Activated naive CD8-positive, alpha-beta T cell treated with anti-CD3 and anti-CD28 coated beads, Interleukin-2, amount 50 U/mL, for 24 hours (primary cell): ENCODE data around the gene GASK1A.
A peak's percentile ranks its signal among the peaks of the same experiment; 100 is the strongest.

ENCODE experiments used
- ATAC-seq: fragments of 150-1000 bp; cut with Tn5 transposase; one replicate; pipeline ENCODE4 v1.10.0; 2021
- DNase-seq: peaks from one replicate; pipeline ENCODE4 v3.0.0; 2021
- H3K27ac Mint-ChIP-seq: one replicate; pipeline ENCODE4 v1.8.0; 2021; ENCODE audit warnings: mild to moderate bottlenecking, mixed read lengths
- H3K27me3 Mint-ChIP-seq: one replicate; pipeline ENCODE4 v1.8.0; 2021; ENCODE audit warnings: mixed read lengths
- H3K36me3 Mint-ChIP-seq: one replicate; pipeline ENCODE4 v1.8.0; 2021; ENCODE audit warnings: low read depth, mixed read lengths
- H3K4me1 Mint-ChIP-seq: one replicate; pipeline ENCODE4 v1.8.0; 2021; ENCODE audit warnings: mixed read lengths
- H3K4me3 Mint-ChIP-seq: one replicate; pipeline ENCODE4 v1.8.0; 2021; ENCODE audit warnings: mild to moderate bottlenecking, moderate library complexity, mixed read lengths
- H3K9me3 Mint-ChIP-seq: one replicate; pipeline ENCODE4 v1.8.0; 2021; ENCODE audit warnings: mixed read lengths

Gene GASK1A

GRCh38 chr3:43025423-43025822 lies 46.3 kb downstream of the GASK1A start:
- peaks cover 54% of the 10 kb centered on the region for H3K4me1 Mint-ChIP-seq
- DNase-seq (no peak), ATAC-seq (no peak)
- no peak overlapping the region for H3K27ac Mint-ChIP-seq
- peaks cover 8% of the 10 kb centered on the region for H3K36me3 Mint-ChIP-seq
- no peaks in the 10 kb centered on the region for H3K27me3 Mint-ChIP-seq
- H3K9me3 Mint-ChIP-seq, result peaks cover 12% of the 10 kb centered on the region
- no peak overlapping the region for H3K4me3 Mint-ChIP-seq

- no peak for DNase-seq
- H3K9me3 Mint-ChIP-seq, result peaks cover 3% of the 10 kb centered on the region
- peaks cover 30% of the 10 kb centered on the region for H3K4me1 Mint-ChIP-seq
- H3K36me3 Mint-ChIP-seq, result no peaks in the 10 kb centered on the region
- H3K27me3 Mint-ChIP-seq, result no peaks in the 10 kb centered on the region
- no peak overlapping the region for H3K4me3 Mint-ChIP-seq
- no peak overlapping the region for H3K27ac Mint-ChIP-seq
- no peak for ATAC-seq
Measured at GRCh38 chr3:43028001-43028400, 48.9 kb downstream of the GASK1A start.

GRCh38 chr3:43028678-43029490 lies 49.8 kb downstream of the GASK1A start:
- DNase-seq (no peak), ATAC-seq (no peak)
- no peak overlapping the region for H3K4me3 Mint-ChIP-seq
- no peaks in the 10 kb centered on the region for H3K27me3 Mint-ChIP-seq
- peaks cover 3% of the 10 kb centered on the region for H3K9me3 Mint-ChIP-seq
- H3K27ac Mint-ChIP-seq, result no peak overlapping the region
- no peaks in the 10 kb centered on the region for H3K36me3 Mint-ChIP-seq
- H3K4me1 Mint-ChIP-seq, result peaks cover 21% of the 10 kb centered on the region

- ATAC-seq (no peak), DNase-seq (no peak)
- Mint-ChIP-seq H3K27me3 (no peaks in the 10 kb centered on the region), H3K4me3 (no peak overlapping the region), H3K36me3 (no peaks in the 10 kb centered on the region), H3K27ac (no peak overlapping the region), H3K9me3 (peaks cover 3% of the 10 kb centered on the region), H3K4me1 (peaks cover 6% of the 10 kb centered on the region)
Measured at GRCh38 chr3:43030162-43030935, 51.2 kb downstream of the GASK1A start.

GRCh38 chr3:43031485-43031884 lies 52.4 kb downstream of the GASK1A start:
- DNase-seq (no peak), ATAC-seq (no peak)
- H3K4me1 Mint-ChIP-seq, result peaks cover 4% of the 10 kb centered on the region
- no peaks in the 10 kb centered on the region for H3K27me3 Mint-ChIP-seq
- H3K27ac Mint-ChIP-seq, result no peak overlapping the region
- peaks cover 3% of the 10 kb centered on the region for H3K9me3 Mint-ChIP-seq
- no peaks in the 10 kb centered on the region for H3K36me3 Mint-ChIP-seq
- no peak overlapping the region for H3K4me3 Mint-ChIP-seq

DNA sequence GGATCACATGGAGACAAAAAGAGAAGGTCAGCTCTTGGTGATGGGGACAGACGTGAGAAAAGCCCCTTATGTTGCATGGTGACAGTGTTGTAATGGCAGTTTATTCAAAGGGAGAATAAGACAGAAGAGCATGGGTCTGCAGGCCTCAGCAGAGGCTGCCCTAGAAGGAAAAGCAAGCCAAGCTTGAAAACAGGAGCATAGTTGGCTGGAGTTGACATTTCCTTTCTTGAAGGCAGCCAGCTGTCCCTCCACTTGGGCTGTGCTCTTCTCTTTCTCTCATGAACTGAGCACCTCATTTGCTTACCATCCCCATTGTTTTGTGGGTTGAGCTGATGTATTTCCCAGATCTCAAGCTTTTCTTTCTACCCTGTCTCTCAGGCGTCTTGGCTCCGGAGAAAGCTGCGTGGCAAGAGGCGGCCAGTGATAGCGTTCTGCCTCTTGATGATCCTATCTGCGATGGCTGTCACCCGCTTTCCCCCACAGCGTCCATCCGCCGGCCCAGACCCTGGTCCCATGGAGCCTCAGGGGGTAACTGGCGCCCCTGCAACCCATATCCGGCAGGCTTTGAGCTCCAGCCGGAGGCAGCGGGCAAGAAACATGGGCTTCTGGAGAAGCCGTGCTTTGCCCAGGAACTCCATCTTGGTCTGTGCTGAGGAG lies 52.9 kb downstream of the GASK1A start:
- Mint-ChIP-seq H3K36me3 (no peaks in the 10 kb centered on the region), H3K4me1 (peaks cover 9% of the 10 kb centered on the region), H3K9me3 (peaks cover 3% of the 10 kb centered on the region), H3K4me3 (no peak overlapping the region), H3K27ac (no peak overlapping the region), H3K27me3 (no peaks in the 10 kb centered on the region)
- ATAC-seq (no peak), DNase-seq (no peak)

GRCh38 chr3:43032646-43033628 lies 53.8 kb downstream of the GASK1A start:
- H3K27ac Mint-ChIP-seq, result no peak overlapping the region
- no peak for ATAC-seq
- DNase-seq, result no peak
- H3K9me3 Mint-ChIP-seq, result no peaks in the 10 kb centered on the region
- H3K27me3 Mint-ChIP-seq, result no peaks in the 10 kb centered on the region
- no peaks in the 10 kb centered on the region for H3K36me3 Mint-ChIP-seq
- H3K4me1 Mint-ChIP-seq, result peaks cover 11% of the 10 kb centered on the region
- no peak overlapping the region for H3K4me3 Mint-ChIP-seq

GRCh38 chr3:43034200-43034599 lies 55.1 kb downstream of the GASK1A start:
- Mint-ChIP-seq H3K4me3 (no peak overlapping the region), H3K27me3 (no peaks in the 10 kb centered on the region), H3K4me1 (peaks cover 21% of the 10 kb centered on the region), H3K9me3 (no peaks in the 10 kb centered on the region), H3K27ac (no peak overlapping the region), H3K36me3 (no peaks in the 10 kb centered on the region)
- DNase-seq (no peak), ATAC-seq (no peak)

DNA sequence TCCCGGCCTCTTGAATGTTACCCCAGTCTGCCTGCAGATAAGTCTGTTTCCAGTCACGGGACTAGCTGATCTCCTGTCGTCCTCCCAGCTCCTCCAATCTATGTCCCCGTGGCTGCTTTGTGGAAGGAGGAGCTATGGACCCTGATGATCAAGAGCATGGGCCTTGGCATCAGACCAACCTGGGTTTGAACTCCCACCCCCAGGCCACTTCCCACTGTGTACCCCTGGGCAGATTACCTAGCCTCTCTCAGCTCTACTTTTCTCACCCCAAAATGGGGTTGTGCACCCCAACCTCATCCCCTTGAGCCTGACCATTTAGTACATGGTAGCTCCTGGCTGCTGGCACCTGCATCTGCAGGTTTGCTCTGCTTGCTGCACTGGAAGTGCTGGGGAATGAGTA lies 55.8 kb downstream of the GASK1A start:
- no peak for DNase-seq
- Mint-ChIP-seq H3K4me3 (no peak overlapping the region), H3K27me3 (no peaks in the 10 kb centered on the region), H3K27ac (no peak overlapping the region), H3K4me1 (peaks cover 19% of the 10 kb centered on the region), H3K36me3 (no peaks in the 10 kb centered on the region), H3K9me3 (no peaks in the 10 kb centered on the region)
- ATAC-seq, result no peak

- H3K27ac Mint-ChIP-seq, result no peak overlapping the region
- no peaks in the 10 kb centered on the region for H3K27me3 Mint-ChIP-seq
- no peaks in the 10 kb centered on the region for H3K36me3 Mint-ChIP-seq
- DNase-seq (no peak), ATAC-seq (no peak)
- H3K4me1 Mint-ChIP-seq, result peaks cover 19% of the 10 kb centered on the region
- no peak overlapping the region for H3K4me3 Mint-ChIP-seq
- H3K9me3 Mint-ChIP-seq, result no peaks in the 10 kb centered on the region
Measured at GRCh38 chr3:43035801-43036365, 56.8 kb downstream of the GASK1A start.

DNA sequence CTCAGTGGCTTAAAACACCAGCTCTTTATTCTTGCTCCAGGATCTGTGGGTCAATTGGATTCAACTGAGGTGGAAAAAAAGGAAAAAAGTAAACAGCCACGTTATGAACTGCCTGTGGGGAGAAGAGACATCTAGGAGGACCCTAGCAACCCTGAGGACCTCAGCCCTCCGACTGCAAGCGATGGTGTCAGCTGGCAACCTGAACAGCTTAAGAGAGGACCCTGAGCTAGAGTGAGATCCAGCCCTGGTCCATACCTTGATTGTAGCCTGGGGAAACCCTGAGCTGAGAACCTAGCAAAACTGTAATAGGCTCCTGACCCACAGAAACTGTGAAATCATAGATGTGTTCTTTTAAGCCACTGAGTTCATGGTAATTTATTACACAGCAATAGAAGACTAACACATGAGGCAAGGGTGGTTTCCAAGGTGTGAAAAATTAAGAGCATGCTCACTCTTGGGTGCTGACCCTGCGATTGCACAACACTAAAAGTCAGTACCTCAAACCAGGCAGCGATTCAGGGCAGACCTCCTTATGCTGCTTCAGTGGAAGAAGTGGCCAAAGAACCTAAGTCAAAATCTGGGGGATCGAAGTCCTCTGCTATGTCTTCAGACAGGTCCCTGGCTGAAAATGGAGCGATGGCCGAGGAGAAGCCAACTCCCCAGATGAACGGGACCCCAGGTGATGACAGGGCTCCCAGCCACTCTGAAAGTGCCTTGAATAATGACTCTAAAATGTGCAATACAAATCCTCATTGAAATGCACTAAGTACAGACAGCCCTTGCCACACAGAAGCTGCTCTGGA lies 57.7 kb downstream of the GASK1A start:
- peaks cover 19% of the 10 kb centered on the region for H3K4me1 Mint-ChIP-seq
- DNase-seq (no peak), ATAC-seq (peak; percentile 34)
- no peaks in the 10 kb centered on the region for H3K36me3 Mint-ChIP-seq
- H3K4me3 Mint-ChIP-seq, result no peak overlapping the region
- H3K9me3 Mint-ChIP-seq, result no peaks in the 10 kb centered on the region
- H3K27ac Mint-ChIP-seq, result no peak overlapping the region
- no peaks in the 10 kb centered on the region for H3K27me3 Mint-ChIP-seq

- H3K9me3 Mint-ChIP-seq, result no peaks in the 10 kb centered on the region
- no peak overlapping the region for H3K27ac Mint-ChIP-seq
- DNase-seq, result no peak
- H3K36me3 Mint-ChIP-seq, result no peaks in the 10 kb centered on the region
- H3K27me3 Mint-ChIP-seq, result no peaks in the 10 kb centered on the region
- H3K4me1 Mint-ChIP-seq, result peaks cover 19% of the 10 kb centered on the region
- no peak overlapping the region for H3K4me3 Mint-ChIP-seq
- ATAC-seq, result peak; percentile 61
Measured at GRCh38 chr3:43038010-43038409, 58.9 kb downstream of the GASK1A start.

GRCh38 chr3:43041517-43041916 lies 62.4 kb downstream of the GASK1A start:
- H3K4me1 Mint-ChIP-seq, result peaks cover 17% of the 10 kb centered on the region
- no peak for DNase-seq
- ATAC-seq, result no peak
- H3K27ac Mint-ChIP-seq, result no peak overlapping the region
- peaks cover 13% of the 10 kb centered on the region for H3K9me3 Mint-ChIP-seq
- H3K36me3 Mint-ChIP-seq, result no peaks in the 10 kb centered on the region
- no peaks in the 10 kb centered on the region for H3K27me3 Mint-ChIP-seq
- no peak overlapping the region for H3K4me3 Mint-ChIP-seq
